ENCODE data around the gene KCNK7.

- TF ChIP-seq JUN (IDR thresholded peaks at IDR 0.05; ENCODE audit: borderline replicate concordance, insufficient read depth, insufficient read length, low read depth), result no peak
- no peak for TF ChIP-seq EZH2 (IDR thresholded peaks at IDR 0.05; ENCODE audit: borderline replicate concordance, low read depth, low read length, severe bottlenecking)
- no peak for TF ChIP-seq POLR2A (IDR thresholded peaks at IDR 0.05; ENCODE audit: low read depth, low read length)
- TF ChIP-seq, protein P1, sequence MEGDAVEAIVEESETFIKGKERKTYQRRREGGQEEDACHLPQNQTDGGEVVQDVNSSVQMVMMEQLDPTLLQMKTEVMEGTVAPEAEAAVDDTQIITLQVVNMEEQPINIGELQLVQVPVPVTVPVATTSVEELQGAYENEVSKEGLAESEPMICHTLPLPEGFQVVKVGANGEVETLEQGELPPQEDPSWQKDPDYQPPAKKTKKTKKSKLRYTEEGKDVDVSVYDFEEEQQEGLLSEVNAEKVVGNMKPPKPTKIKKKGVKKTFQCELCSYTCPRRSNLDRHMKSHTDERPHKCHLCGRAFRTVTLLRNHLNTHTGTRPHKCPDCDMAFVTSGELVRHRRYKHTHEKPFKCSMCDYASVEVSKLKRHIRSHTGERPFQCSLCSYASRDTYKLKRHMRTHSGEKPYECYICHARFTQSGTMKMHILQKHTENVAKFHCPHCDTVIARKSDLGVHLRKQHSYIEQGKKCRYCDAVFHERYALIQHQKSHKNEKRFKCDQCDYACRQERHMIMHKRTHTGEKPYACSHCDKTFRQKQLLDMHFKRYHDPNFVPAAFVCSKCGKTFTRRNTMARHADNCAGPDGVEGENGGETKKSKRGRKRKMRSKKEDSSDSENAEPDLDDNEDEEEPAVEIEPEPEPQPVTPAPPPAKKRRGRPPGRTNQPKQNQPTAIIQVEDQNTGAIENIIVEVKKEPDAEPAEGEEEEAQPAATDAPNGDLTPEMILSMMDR (IDR thresholded peaks at IDR 0.05; ENCODE audit: extremely low read depth in 1 of 2, insufficient read depth in 1 of 2, low read depth in 1 of 2, low read length in 2 of 2), result no peak
- TF ChIP-seq POLR2AphosphoS5 (IDR thresholded peaks at IDR 0.05; ENCODE audit: insufficient read depth, low read depth, low read length), result no peak
- TF ChIP-seq, protein P2, sequence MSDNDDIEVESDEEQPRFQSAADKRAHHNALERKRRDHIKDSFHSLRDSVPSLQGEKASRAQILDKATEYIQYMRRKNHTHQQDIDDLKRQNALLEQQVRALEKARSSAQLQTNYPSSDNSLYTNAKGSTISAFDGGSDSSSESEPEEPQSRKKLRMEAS (IDR thresholded peaks at IDR 0.05; ENCODE audit: insufficient read depth, insufficient read length), result no peak
- no peak for TF ChIP-seq MYC (IDR thresholded peaks at IDR 0.05; ENCODE audit: low read depth, low read length)
- TF ChIP-seq FOS (IDR thresholded peaks at IDR 0.05; ENCODE audit: borderline replicate concordance, insufficient read depth, low read length), result no peak
- TF ChIP-seq GATA2 (IDR thresholded peaks at IDR 0.05; ENCODE audit: insufficient read depth, insufficient read length, low read depth, low read length), result no peak
Measured at GRCh38 chr11:65545853-65546216, 49.8 kb downstream of the KCNK7 start.

Data from endothelial cell of umbilical vein (primary cell).